ENCODE measurements around the gene CDC14A.
"Not testable (repeated sequence)": the region's sequence is repeated elsewhere in the genome, so short reads cannot be mapped to it uniquely, and the experiment has no call there.

The CDC14A gene

DNA sequence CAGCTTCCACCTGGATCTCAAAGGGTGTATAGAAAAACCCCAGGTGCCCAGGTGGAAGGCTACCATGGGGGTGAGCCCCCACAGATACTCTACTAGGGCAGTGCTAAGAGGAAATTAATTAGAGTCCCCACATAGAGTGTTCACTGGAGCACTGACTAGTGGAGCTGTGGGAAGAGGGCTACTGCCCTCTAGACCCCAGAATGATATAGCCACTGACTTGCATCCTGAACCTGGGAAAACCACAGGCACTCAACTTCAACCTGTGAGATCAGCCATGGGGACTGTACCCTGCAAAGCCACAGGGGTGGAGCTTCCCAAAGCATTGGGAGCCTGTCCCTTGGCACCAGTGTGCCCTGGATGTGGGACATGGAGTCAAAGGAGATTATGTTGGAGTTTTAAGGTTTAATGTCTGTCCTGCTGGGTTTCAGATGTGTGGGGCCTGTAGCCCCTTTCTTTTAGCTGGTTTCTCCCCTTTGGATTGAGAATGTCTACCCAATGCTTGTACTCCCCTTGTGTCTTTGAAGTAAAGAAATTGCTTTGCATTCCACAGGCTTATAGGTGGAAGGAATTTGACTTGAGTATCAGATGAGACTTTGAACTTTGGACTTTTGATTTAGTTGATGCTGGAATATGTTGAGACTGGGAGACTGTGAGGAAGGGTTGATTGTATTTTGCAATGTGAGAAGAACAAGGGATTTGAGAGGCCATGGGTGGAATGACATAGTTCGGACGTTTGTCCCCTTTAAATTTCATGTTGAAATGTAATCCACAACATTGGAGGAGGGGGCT lies 31.8 kb upstream of the CDC14A start:
- no peak for DNase-seq
- H3K9me3 ChIP-seq (ENCODE audit: control insufficient read depth, low read length), result peaks cover 5% of the 10 kb centered on the region
- H3K4me1 ChIP-seq (ENCODE audit: control insufficient read depth, insufficient read depth, low read length, poor library complexity, severe bottlenecking), result no peaks in the 10 kb centered on the region
- no peak overlapping the region for H3K4me3 ChIP-seq (ENCODE audit: insufficient read depth, low read depth, low read length, poor library complexity, severe bottlenecking)
- no peaks in the 10 kb centered on the region for H3K36me3 ChIP-seq (ENCODE audit: control insufficient read depth, insufficient read depth, low read length)
- no peaks in the 10 kb centered on the region for H3K27me3 ChIP-seq (replicated peaks; ENCODE audit: control insufficient read depth, insufficient read depth, low read length, poor library complexity, severe bottlenecking)
- H3K27ac ChIP-seq (ENCODE audit: insufficient read depth, low read length, poor library complexity, severe bottlenecking), result no peak overlapping the region

GRCh38 chr1:100321100-100321493 lies 31.2 kb upstream of the CDC14A start:
- Histone ChIP-seq H3K4me3 (ENCODE audit: insufficient read depth, low read depth, low read length, poor library complexity, severe bottlenecking) (no peak overlapping the region), H3K9me3 (ENCODE audit: control insufficient read depth, low read length) (peaks cover 5% of the 10 kb centered on the region), H3K4me1 (ENCODE audit: control insufficient read depth, insufficient read depth, low read length, poor library complexity, severe bottlenecking) (no peaks in the 10 kb centered on the region), H3K36me3 (ENCODE audit: control insufficient read depth, insufficient read depth, low read length) (no peaks in the 10 kb centered on the region), H3K27ac (ENCODE audit: insufficient read depth, low read length, poor library complexity, severe bottlenecking) (no peak overlapping the region), H3K27me3 (replicated peaks; ENCODE audit: control insufficient read depth, insufficient read depth, low read length, poor library complexity, severe bottlenecking) (no peaks in the 10 kb centered on the region)
- DNase-seq, result no peak

- no peak for DNase-seq
- H3K9me3 ChIP-seq (ENCODE audit: control insufficient read depth, low read length), result peaks cover 5% of the 10 kb centered on the region
- no peaks in the 10 kb centered on the region for H3K27me3 ChIP-seq (replicated peaks; ENCODE audit: control insufficient read depth, insufficient read depth, low read length, poor library complexity, severe bottlenecking)
- H3K27ac ChIP-seq (ENCODE audit: insufficient read depth, low read length, poor library complexity, severe bottlenecking), result no peak overlapping the region
- H3K36me3 ChIP-seq (ENCODE audit: control insufficient read depth, insufficient read depth, low read length), result no peaks in the 10 kb centered on the region
- no peaks in the 10 kb centered on the region for H3K4me1 ChIP-seq (ENCODE audit: control insufficient read depth, insufficient read depth, low read length, poor library complexity, severe bottlenecking)
- H3K4me3 ChIP-seq (ENCODE audit: insufficient read depth, low read depth, low read length, poor library complexity, severe bottlenecking), result no peak overlapping the region
These were observed 30.8 kb upstream of the CDC14A start for GRCh38 chr1:100321506-100321905.

GRCh38 chr1:100322436-100323211 lies 29.7 kb upstream of the CDC14A start:
- no peaks in the 10 kb centered on the region for H3K27me3 ChIP-seq (replicated peaks; ENCODE audit: control insufficient read depth, insufficient read depth, low read length, poor library complexity, severe bottlenecking)
- H3K27ac ChIP-seq (ENCODE audit: insufficient read depth, low read length, poor library complexity, severe bottlenecking), result no peak overlapping the region
- H3K4me1 ChIP-seq (ENCODE audit: control insufficient read depth, insufficient read depth, low read length, poor library complexity, severe bottlenecking), result no peaks in the 10 kb centered on the region
- H3K36me3 ChIP-seq (ENCODE audit: control insufficient read depth, insufficient read depth, low read length), result no peaks in the 10 kb centered on the region
- peaks cover 5% of the 10 kb centered on the region for H3K9me3 ChIP-seq (ENCODE audit: control insufficient read depth, low read length)
- H3K4me3 ChIP-seq (ENCODE audit: insufficient read depth, low read depth, low read length, poor library complexity, severe bottlenecking), result no peak overlapping the region
- no peak for DNase-seq

GRCh38 chr1:100323419-100324106 lies 28.7 kb upstream of the CDC14A start:
- H3K27ac ChIP-seq (ENCODE audit: insufficient read depth, low read length, poor library complexity, severe bottlenecking), result no peak overlapping the region
- no peak overlapping the region for H3K4me3 ChIP-seq (ENCODE audit: insufficient read depth, low read depth, low read length, poor library complexity, severe bottlenecking)
- no peaks in the 10 kb centered on the region for H3K4me1 ChIP-seq (ENCODE audit: control insufficient read depth, insufficient read depth, low read length, poor library complexity, severe bottlenecking)
- no peak for DNase-seq
- H3K36me3 ChIP-seq (ENCODE audit: control insufficient read depth, insufficient read depth, low read length), result no peaks in the 10 kb centered on the region
- no peaks in the 10 kb centered on the region for H3K27me3 ChIP-seq (replicated peaks; ENCODE audit: control insufficient read depth, insufficient read depth, low read length, poor library complexity, severe bottlenecking)
- H3K9me3 ChIP-seq (ENCODE audit: control insufficient read depth, low read length), result peaks cover 5% of the 10 kb centered on the region

- H3K9me3 ChIP-seq (ENCODE audit: control insufficient read depth, low read length), result no peaks in the 10 kb centered on the region
- H3K27ac ChIP-seq (ENCODE audit: insufficient read depth, low read length, poor library complexity, severe bottlenecking), result no peak overlapping the region
- H3K27me3 ChIP-seq (replicated peaks; ENCODE audit: control insufficient read depth, insufficient read depth, low read length, poor library complexity, severe bottlenecking), result no peaks in the 10 kb centered on the region
- H3K4me3 ChIP-seq (ENCODE audit: insufficient read depth, low read depth, low read length, poor library complexity, severe bottlenecking), result no peak overlapping the region
- H3K36me3 ChIP-seq (ENCODE audit: control insufficient read depth, insufficient read depth, low read length), result no peaks in the 10 kb centered on the region
- H3K4me1 ChIP-seq (ENCODE audit: control insufficient read depth, insufficient read depth, low read length, poor library complexity, severe bottlenecking), result no peaks in the 10 kb centered on the region
- DNase-seq, result no peak
These were observed 26.6 kb upstream of the CDC14A start for GRCh38 chr1:100325415-100326324.

DNA sequence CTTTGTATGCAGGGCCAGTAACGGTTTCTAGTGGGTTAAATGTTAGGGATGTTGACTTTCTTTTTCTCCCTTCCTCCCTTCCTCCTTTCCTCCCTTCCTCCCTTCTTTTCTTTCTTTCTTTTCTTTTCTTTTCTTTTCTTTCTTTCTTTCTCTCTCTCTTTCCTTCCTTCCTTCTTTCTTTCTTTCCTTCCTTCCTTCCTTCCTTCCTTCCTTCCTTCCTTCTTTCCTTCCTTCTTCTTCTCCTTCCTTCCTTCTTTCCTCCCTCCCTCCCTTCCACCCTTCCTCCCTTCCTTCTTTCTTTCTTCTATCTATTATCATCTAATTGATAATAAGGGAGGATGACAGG lies 26.0 kb upstream of the CDC14A start:
- not testable (repeated sequence) for H3K27me3 ChIP-seq (replicated peaks; ENCODE audit: control insufficient read depth, insufficient read depth, low read length, poor library complexity, severe bottlenecking); H3K27ac ChIP-seq (ENCODE audit: insufficient read depth, low read length, poor library complexity, severe bottlenecking); H3K4me1 ChIP-seq (ENCODE audit: control insufficient read depth, insufficient read depth, low read length, poor library complexity, severe bottlenecking); DNase-seq; H3K36me3 ChIP-seq (ENCODE audit: control insufficient read depth, insufficient read depth, low read length); H3K4me3 ChIP-seq (ENCODE audit: insufficient read depth, low read depth, low read length, poor library complexity, severe bottlenecking); H3K9me3 ChIP-seq (ENCODE audit: control insufficient read depth, low read length)

GRCh38 chr1:100328133-100328532 lies 24.2 kb upstream of the CDC14A start:
- no peak for DNase-seq
- Histone ChIP-seq H3K27ac (ENCODE audit: insufficient read depth, low read length, poor library complexity, severe bottlenecking) (no peak overlapping the region), H3K4me3 (ENCODE audit: insufficient read depth, low read depth, low read length, poor library complexity, severe bottlenecking) (no peak overlapping the region), H3K4me1 (ENCODE audit: control insufficient read depth, insufficient read depth, low read length, poor library complexity, severe bottlenecking) (no peaks in the 10 kb centered on the region), H3K27me3 (replicated peaks; ENCODE audit: control insufficient read depth, insufficient read depth, low read length, poor library complexity, severe bottlenecking) (no peaks in the 10 kb centered on the region), H3K36me3 (ENCODE audit: control insufficient read depth, insufficient read depth, low read length) (no peaks in the 10 kb centered on the region), H3K9me3 (ENCODE audit: control insufficient read depth, low read length) (no peaks in the 10 kb centered on the region)

DNA sequence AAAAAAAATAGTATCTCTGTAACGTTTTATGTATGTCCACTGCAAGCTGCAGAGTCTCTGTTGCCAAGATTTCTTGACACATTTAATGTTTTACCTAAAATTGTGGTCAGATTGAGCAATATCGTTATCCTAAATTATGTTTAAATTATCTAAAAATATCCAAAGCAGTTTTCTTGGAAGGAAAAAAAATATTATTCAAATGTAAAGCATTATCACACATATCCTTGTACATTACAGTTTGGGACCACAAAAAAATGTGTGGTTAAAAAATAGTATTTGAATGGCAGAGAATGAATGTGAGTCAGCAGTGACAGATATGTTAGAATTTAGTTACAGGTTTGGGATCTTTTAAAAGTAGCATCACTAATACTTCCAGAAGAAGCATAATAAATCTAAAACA lies 21.2 kb upstream of the CDC14A start:
- not testable (repeated sequence) for H3K27ac ChIP-seq (ENCODE audit: insufficient read depth, low read length, poor library complexity, severe bottlenecking); H3K4me1 ChIP-seq (ENCODE audit: control insufficient read depth, insufficient read depth, low read length, poor library complexity, severe bottlenecking); DNase-seq; H3K36me3 ChIP-seq (ENCODE audit: control insufficient read depth, insufficient read depth, low read length); H3K27me3 ChIP-seq (replicated peaks; ENCODE audit: control insufficient read depth, insufficient read depth, low read length, poor library complexity, severe bottlenecking); H3K4me3 ChIP-seq (ENCODE audit: insufficient read depth, low read depth, low read length, poor library complexity, severe bottlenecking); H3K9me3 ChIP-seq (ENCODE audit: control insufficient read depth, low read length)

Measured in effector memory CD4-positive, alpha-beta T cell (primary cell).